SK-N-SH treated with all-trans-retinoic acid at 6 μM for 48 hours (cell line): ENCODE results near the gene CCL17.

Source experiments
- ATAC-seq: fragments of 200-7000 bp; cut with Tn5 transposase; 3 replicates; pipeline ENCODE4 v1.9.1; 2020; ENCODE audit warnings: mild to moderate bottlenecking, moderate library complexity
- ARNTL ChIP-seq: fragments of 450-650 bp; formaldehyde crosslinking; IDR thresholded peaks from 2 replicates; pipeline ENCODE4 v1.5.0; 2020; ENCODE audit warnings: low read depth, mild to moderate bottlenecking, moderate library complexity, borderline replicate concordance
- BACH2 ChIP-seq: fragments of 250-450 bp; sonication (Bioruptor Pico); IDR thresholded peaks from 2 replicates; pipeline ENCODE4 v1.9.0; 2021; ENCODE audit warnings: mild to moderate bottlenecking, borderline replicate concordance
- CSDC2 ChIP-seq: fragments of 250-450 bp; sonication (Bioruptor Pico); IDR thresholded peaks from 2 replicates; pipeline ENCODE4 v1.5.0; 2020; ENCODE audit warnings: mild to moderate bottlenecking, moderate library complexity
- CSRNP3 ChIP-seq: fragments of 250-450 bp; sonication (Bioruptor Pico); IDR thresholded peaks from 2 replicates; pipeline ENCODE4 v1.5.1; 2021; ENCODE audit warnings: mild to moderate bottlenecking, moderate library complexity
- ESRRG ChIP-seq: fragments of 250-450 bp; sonication (Bioruptor Pico); IDR thresholded peaks from 2 replicates; pipeline ENCODE4 v1.6.1; 2021; ENCODE audit warnings: mild to moderate bottlenecking
- GLIS3 ChIP-seq: fragments of 250-450 bp; sonication (Bioruptor Pico); IDR thresholded peaks from 2 replicates; pipeline ENCODE4 v1.5.0; 2020; ENCODE audit warnings: mild to moderate bottlenecking, moderate library complexity
- PPARA ChIP-seq: fragments of 250-450 bp; sonication (Bioruptor Pico); IDR thresholded peaks from 2 replicates; pipeline ENCODE4 v1.5.0; 2020; ENCODE audit warnings: mild to moderate bottlenecking, borderline replicate concordance
- RARB ChIP-seq: fragments of 250-450 bp; sonication (Bioruptor Pico); IDR thresholded peaks from 2 replicates; pipeline ENCODE4 v1.8.0; 2021; ENCODE audit warnings: mild to moderate bottlenecking, moderate library complexity
- SNAI2 ChIP-seq: fragments of 250-450 bp; sonication (Bioruptor Pico); IDR thresholded peaks from 2 replicates; pipeline ENCODE4 v1.5.0; 2020; ENCODE audit warnings: mild to moderate bottlenecking, moderate library complexity
- TCF4 ChIP-seq: fragments of 250-450 bp; sonication (Bioruptor Pico); IDR thresholded peaks from 2 replicates; pipeline ENCODE4 v1.8.0; 2021; ENCODE audit warnings: mild to moderate bottlenecking, moderate library complexity, borderline replicate concordance
- TOX ChIP-seq: fragments of 250-450 bp; sonication (Bioruptor Pico); IDR thresholded peaks from 2 replicates; pipeline ENCODE4 v1.8.0; 2021; ENCODE audit warnings: mild to moderate bottlenecking, moderate library complexity, borderline replicate concordance
- TSHZ2 ChIP-seq: fragments of 250-450 bp; sonication (Bioruptor Pico); IDR thresholded peaks from 2 replicates; pipeline ENCODE4 v1.5.0; 2020; ENCODE audit warnings: mild to moderate bottlenecking, moderate library complexity
- ZC3H10 ChIP-seq: fragments of 250-450 bp; sonication (Bioruptor Pico); IDR thresholded peaks from 2 replicates; pipeline ENCODE4 v1.5.1; 2021; ENCODE audit warnings: mild to moderate bottlenecking, moderate library complexity
- ZFP3 ChIP-seq: fragments of 250-450 bp; sonication (Bioruptor Pico); IDR thresholded peaks from 2 replicates; pipeline ENCODE4 v1.5.0; 2020; ENCODE audit warnings: mild to moderate bottlenecking, moderate library complexity
- ZFP30 ChIP-seq: fragments of 450-650 bp; formaldehyde crosslinking; IDR thresholded peaks from 2 replicates; pipeline ENCODE4 v1.5.0; 2022; ENCODE audit warnings: mild to moderate bottlenecking, moderate library complexity
- ZNF565 ChIP-seq: fragments of 450-650 bp; formaldehyde crosslinking; conservative IDR thresholded peaks from 2 replicates; pipeline ENCODE4 v1.5.0; 2020; ENCODE audit warnings: low read depth, mild to moderate bottlenecking, moderate library complexity
- ZNF70 ChIP-seq: fragments of 450-650 bp; formaldehyde crosslinking; IDR thresholded peaks from 2 replicates; pipeline ENCODE4 v1.5.0; 2020; ENCODE audit warnings: mild to moderate bottlenecking, moderate library complexity
- ZNF8 ChIP-seq: fragments of 450-650 bp; formaldehyde crosslinking; IDR thresholded peaks from 2 replicates; pipeline ENCODE4 v1.5.0; 2020; ENCODE audit warnings: mild to moderate bottlenecking, moderate library complexity
- TF ChIP-seq, protein P1 (sequence below): fragments of 250-450 bp; sonication (Bioruptor Pico); IDR thresholded peaks from 2 replicates; pipeline ENCODE4 v1.8.0; 2021; ENCODE audit warnings: low read depth, mild to moderate bottlenecking, moderate library complexity, borderline replicate concordance
- TF ChIP-seq, protein P2 (sequence below): fragments of 250-450 bp; sonication (Bioruptor Pico); IDR thresholded peaks from 2 replicates; pipeline ENCODE4 v1.8.0; 2020; ENCODE audit warnings: mild to moderate bottlenecking, moderate library complexity, borderline replicate concordance

Gene CCL17

GRCh38 chr16:57411362-57411976 lies 6.9 kb downstream of the CCL17 start:
- TF ChIP-seq ZNF70 = no peak
- no peak for TF ChIP-seq GLIS3
- TF ChIP-seq, all 23 proteins: peak for 0
- no peak for ATAC-seq

- TF ChIP-seq, protein P1, sequence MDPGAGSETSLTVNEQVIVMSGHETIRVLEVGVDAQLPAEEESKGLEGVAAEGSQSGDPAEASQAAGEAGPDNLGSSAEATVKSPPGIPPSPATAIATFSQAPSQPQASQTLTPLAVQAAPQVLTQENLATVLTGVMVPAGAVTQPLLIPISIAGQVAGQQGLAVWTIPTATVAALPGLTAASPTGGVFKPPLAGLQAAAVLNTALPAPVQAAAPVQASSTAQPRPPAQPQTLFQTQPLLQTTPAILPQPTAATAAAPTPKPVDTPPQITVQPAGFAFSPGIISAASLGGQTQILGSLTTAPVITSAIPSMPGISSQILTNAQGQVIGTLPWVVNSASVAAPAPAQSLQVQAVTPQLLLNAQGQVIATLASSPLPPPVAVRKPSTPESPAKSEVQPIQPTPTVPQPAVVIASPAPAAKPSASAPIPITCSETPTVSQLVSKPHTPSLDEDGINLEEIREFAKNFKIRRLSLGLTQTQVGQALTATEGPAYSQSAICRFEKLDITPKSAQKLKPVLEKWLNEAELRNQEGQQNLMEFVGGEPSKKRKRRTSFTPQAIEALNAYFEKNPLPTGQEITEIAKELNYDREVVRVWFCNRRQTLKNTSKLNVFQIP (CRISPR knock-in tag) = no peak
- TF ChIP-seq SNAI2 (no peak), CSDC2 (CRISPR knock-in tag) (no peak), ZFP30 (CRISPR knock-in tag) (no peak), ZNF565 (no peak)
- no peak for ATAC-seq
Observed at GRCh38 chr16:57412584-57412983, 8.0 kb downstream of the CCL17 start.

GRCh38 chr16:57413301-57413730 lies 8.7 kb downstream of the CCL17 start:
- ATAC-seq = no peak
- TF ChIP-seq GLIS3 (no peak), ZNF8 (CRISPR knock-in tag) (no peak), ZNF565 (no peak), SNAI2 (no peak), ZFP3 (CRISPR knock-in tag) (no peak), CSDC2 (CRISPR knock-in tag) (no peak), TOX (CRISPR knock-in tag) (no peak), ARNTL (CRISPR knock-in tag) (no peak), TCF4 (CRISPR knock-in tag) (no peak), BACH2 (CRISPR knock-in tag) (no peak), PPARA (CRISPR knock-in tag) (no peak), TSHZ2 (CRISPR knock-in tag) (no peak), CSRNP3 (CRISPR knock-in tag) (no peak)

DNA sequence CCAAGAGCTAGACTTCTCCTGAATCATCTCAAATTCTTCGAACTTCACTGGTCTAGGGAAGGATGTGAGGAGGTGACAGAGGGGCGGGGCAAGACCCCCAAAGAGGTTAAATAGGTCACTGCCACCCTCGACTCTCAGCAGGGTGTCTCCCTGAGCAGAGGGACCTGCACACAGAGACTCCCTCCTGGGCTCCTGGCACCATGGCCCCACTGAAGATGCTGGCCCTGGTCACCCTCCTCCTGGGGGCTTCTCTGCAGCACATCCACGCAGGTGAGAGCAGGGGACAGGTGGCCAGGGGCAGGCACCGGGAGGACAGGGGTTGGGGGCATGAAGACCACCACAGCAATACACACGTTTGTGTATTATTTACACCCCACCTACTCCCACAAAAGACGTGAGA lies 9.2 kb downstream of the CCL17 start:
- no peak for ATAC-seq
- TF ChIP-seq, protein P1 (CRISPR knock-in tag) = no peak
- TF ChIP-seq PPARA (CRISPR knock-in tag) (no peak), ESRRG (no peak), ZC3H10 (CRISPR knock-in tag) (no peak), CSRNP3 (CRISPR knock-in tag) (no peak), TCF4 (CRISPR knock-in tag) (no peak), ZNF565 (no peak), ZFP3 (CRISPR knock-in tag) (no peak), ZNF70 (no peak), TOX (CRISPR knock-in tag) (no peak), GLIS3 (no peak), CSDC2 (CRISPR knock-in tag) (no peak), RARB (CRISPR knock-in tag) (no peak), BACH2 (CRISPR knock-in tag) (no peak)
- TF ChIP-seq, protein P2, sequence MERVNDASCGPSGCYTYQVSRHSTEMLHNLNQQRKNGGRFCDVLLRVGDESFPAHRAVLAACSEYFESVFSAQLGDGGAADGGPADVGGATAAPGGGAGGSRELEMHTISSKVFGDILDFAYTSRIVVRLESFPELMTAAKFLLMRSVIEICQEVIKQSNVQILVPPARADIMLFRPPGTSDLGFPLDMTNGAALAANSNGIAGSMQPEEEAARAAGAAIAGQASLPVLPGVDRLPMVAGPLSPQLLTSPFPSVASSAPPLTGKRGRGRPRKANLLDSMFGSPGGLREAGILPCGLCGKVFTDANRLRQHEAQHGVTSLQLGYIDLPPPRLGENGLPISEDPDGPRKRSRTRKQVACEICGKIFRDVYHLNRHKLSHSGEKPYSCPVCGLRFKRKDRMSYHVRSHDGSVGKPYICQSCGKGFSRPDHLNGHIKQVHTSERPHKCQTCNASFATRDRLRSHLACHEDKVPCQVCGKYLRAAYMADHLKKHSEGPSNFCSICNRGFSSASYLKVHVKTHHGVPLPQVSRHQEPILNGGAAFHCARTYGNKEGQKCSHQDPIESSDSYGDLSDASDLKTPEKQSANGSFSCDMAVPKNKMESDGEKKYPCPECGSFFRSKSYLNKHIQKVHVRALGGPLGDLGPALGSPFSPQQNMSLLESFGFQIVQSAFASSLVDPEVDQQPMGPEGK (CRISPR knock-in tag) = no peak
- TF ChIP-seq, all 23 proteins: peak for 0
